GM12878 (cell line): ENCODE data around the gene INHBB. TPM values are rescaled to one million over a fixed set of nuclear protein-coding genes. Genes with fewer than 3 reads are reported as not detected.

Experiments used
- ASH2L ChIP-seq: fragments of 300-600, 200-600 bp; sonication (generic); IDR thresholded peaks from 2 replicates; pipeline ENCODE4 v1.6.1; 2017; ENCODE audit warnings: low read depth, mild to moderate bottlenecking, borderline replicate concordance
- BCL3 ChIP-seq: IDR thresholded peaks from 2 replicates; pipeline ENCODE4 v1.6.1; 2011; ENCODE audit warnings: borderline replicate concordance, low read depth, mild to moderate bottlenecking, moderate library complexity, low read length; ENCODE audit not compliant: insufficient read depth, poor library complexity, severe bottlenecking
- CUX1 ChIP-seq: IDR thresholded peaks from 2 replicates; pipeline ENCODE4 v1.6.1; 2012; ENCODE audit warnings: improper control_type of control experiment, low read depth, low read length; ENCODE audit not compliant: insufficient replicate concordance
- EP300 ChIP-seq, 2 experiments: fragments of 150-350 bp in 1 of 2; IDR thresholded peaks; 2 replicates each; pipeline ENCODE4 v1.6.1; 2011 to 2012; ENCODE audit warnings: low read depth in 2 of 2, low read length in 2 of 2, borderline replicate concordance in 1 of 2, improper control_type of control experiment in 1 of 2, inconsistent platforms in 1 of 2; ENCODE audit not compliant: control insufficient read depth in 1 of 2
- FOS ChIP-seq: IDR thresholded peaks from 3 replicates; pipeline ENCODE4 v1.6.1; 2011; ENCODE audit warnings: borderline replicate concordance; ENCODE audit not compliant: insufficient read length; ENCODE audit errors: extremely low read depth
- HCFC1 ChIP-seq: fragments of 150-350 bp; IDR thresholded peaks from 2 replicates; pipeline ENCODE4 v1.6.1; 2014; ENCODE audit warnings: low read length
- KAT2A ChIP-seq: conservative IDR thresholded peaks from 2 replicates; pipeline ENCODE4 v1.6.1; 2011; ENCODE audit warnings: low read depth, low read length; ENCODE audit not compliant: control insufficient read depth
- POU2F2 ChIP-seq: IDR thresholded peaks from 3 replicates; pipeline ENCODE4 v1.6.1; 2011; ENCODE audit warnings: low read depth, mild to moderate bottlenecking, low read length, borderline replicate concordance
- RUNX3 ChIP-seq: IDR thresholded peaks from 2 replicates; pipeline ENCODE4 v1.6.1; 2012; ENCODE audit warnings: low read length, inconsistent platforms
- SMAD5 ChIP-seq: IDR thresholded peaks from 2 replicates; pipeline ENCODE4 v1.6.1; 2016; ENCODE audit warnings: antibody characterized with exemption, low read depth
- ZBTB11 ChIP-seq: fragments of 450-650 bp; formaldehyde crosslinking; IDR thresholded peaks from 2 replicates; pipeline ENCODE4 v1.5.0; 2022; ENCODE audit warnings: mild to moderate bottlenecking, missing genetic modification characterization
- ZBTB4 ChIP-seq: fragments of 450-650 bp; formaldehyde crosslinking; IDR thresholded peaks from 2 replicates; pipeline ENCODE4 v1.4.0; 2022; ENCODE audit warnings: mild to moderate bottlenecking, moderate library complexity
- ZNF217 ChIP-seq: fragments of 450-650 bp; IDR thresholded peaks from 2 replicates; pipeline ENCODE4 v1.6.1; 2017; ENCODE audit warnings: antibody characterized with exemption, mild to moderate bottlenecking
- polyA plus RNA-seq, 11 experiments: library from polyadenylated mRNA; depleted of rRNA in 4 of 11; unstranded in 6 of 11; stranded (reverse) in 5 of 11; fragments of >200 nt; fragmentation: Nextera tagmentation in 4 of 11; fragmentation: Illumina TruSeq in 1 of 11; extraction: Ambion mirVana in 4 of 11; extraction: Trizol in 1 of 11; gene quantifications; 1 replicate in 1 of 11; 2 replicates in 10 of 11; pipeline versions ENCODE4 v1.2.1 to v1.2.3, GENCODE V29; 2011 to 2016; ENCODE audit warnings: inconsistent platforms in 2 of 11, missing spikeins in 2 of 11, low read depth in 1 of 11
- total RNA-seq, 4 experiments: library from RNA; depleted of rRNA in 3 of 4; stranded (reverse); fragments of >200 nt in 3 of 4; fragmentation: Illumina TruSeq in 1 of 4; extraction: Trizol in 1 of 4; gene quantifications; 2 replicates each; pipeline versions ENCODE4 v1.2.1 to v1.2.3, GENCODE V29; 2013 to 2021

The INHBB gene
- total and polyA plus RNA-seq, 10 of the 15 experiments (the other 5 are each of a cell fraction or from before 2014, with no cell fraction given): 0.05 TPM; not detected in 9

- TF ChIP-seq RUNX3 (peak; percentile 9; the same call in 1 of the 2 replicates), ASH2L (no peak), CUX1 (no peak), EP300 (IDR thresholded peaks at IDR 0.05; ENCODE audit: borderline replicate concordance in 1 of 2, control insufficient read depth in 1 of 2, low read depth in 2 of 2, low read length in 2 of 2) (no peak), ZBTB11 (no peak), BCL3 (no peak), FOS (no peak), ZBTB4 (CRISPR knock-in tag) (no peak), HCFC1 (no peak), SMAD5 (no peak), KAT2A (no peak), POU2F2 (0 out of 3 replicates have a peak, but pooled peaks have one; percentile 8), ZNF217 (no peak)
These were observed 37.7 kb upstream of the INHBB start (continued) for GRCh38 chr2:120308038-120308910.
